ENCODE measurements around the gene MYCT1.

- TF ChIP-seq JUNB (IDR thresholded peaks at IDR 0.05; ENCODE audit: unreplicated experiment), result no peak
- TF ChIP-seq CTCF (conservative IDR thresholded peaks at IDR 0.05; ENCODE audit: low read depth in 2 of 2), result no peak
- no peak for TF ChIP-seq CREB1 (CRISPR knock-in tag; IDR thresholded peaks at IDR 0.05; ENCODE audit: low read depth)
- no peak for TF ChIP-seq EZH2phosphoT487 (IDR thresholded peaks at IDR 0.05; ENCODE audit: unreplicated experiment)
- no peak for TF ChIP-seq POLR2AphosphoS5 (IDR thresholded peaks at IDR 0.05; ENCODE audit: low read depth)
- no peak for TF ChIP-seq REST (IDR thresholded peaks at IDR 0.05; ENCODE audit: unreplicated experiment)
- no peak for TF ChIP-seq ETS1 (IDR thresholded peaks at IDR 0.05)
- no peak for TF ChIP-seq ZNF331 (CRISPR knock-in tag; IDR thresholded peaks at IDR 0.05; ENCODE audit: low read depth)
- no peak for TF ChIP-seq EZH2 (IDR thresholded peaks at IDR 0.05; ENCODE audit: low read depth, unreplicated experiment)
- TF ChIP-seq STAT1 (IDR thresholded peaks at IDR 0.05; ENCODE audit: unreplicated experiment), result no peak
- TF ChIP-seq NANOG (IDR thresholded peaks at IDR 0.05; ENCODE audit: borderline replicate concordance), result no peak
- no peak for TF ChIP-seq ZNF462 (CRISPR knock-in tag; IDR thresholded peaks at IDR 0.05)
- TF ChIP-seq ZNF114 (CRISPR knock-in tag; IDR thresholded peaks at IDR 0.05), result no peak
These were observed 11.9 kb upstream of the MYCT1 start for GRCh38 chr6:152685819-152686218.
